ENCODE measurements around the gene SCGB3A1.

The SCGB3A1 gene

DNA sequence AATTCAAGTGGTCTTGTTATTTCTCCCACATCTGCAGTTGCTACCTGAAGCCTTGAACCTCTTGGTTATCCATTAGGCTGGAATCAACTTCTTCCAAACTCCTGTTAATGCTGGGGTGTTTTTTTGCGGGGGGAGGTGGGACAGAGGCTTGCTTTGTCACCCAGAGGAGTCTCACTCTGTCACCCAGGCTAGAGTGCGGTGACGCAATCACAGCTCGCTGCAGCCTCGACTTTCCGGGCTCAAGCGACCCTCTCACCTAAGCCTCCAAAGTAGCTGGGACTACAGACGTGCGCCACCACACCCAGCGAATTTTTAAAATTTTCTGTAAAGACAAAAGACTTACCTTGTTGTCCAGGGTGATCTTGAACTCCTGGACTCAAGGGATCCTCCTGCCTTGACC, 4.4 kb downstream of the SCGB3A1 start:
- TF ChIP-seq TAF1 (IDR thresholded peaks at IDR 0.05; ENCODE audit: borderline replicate concordance, insufficient read depth, low read length): no peak
- no peak for TF ChIP-seq SIN3A (IDR thresholded peaks at IDR 0.05; ENCODE audit: borderline replicate concordance, insufficient read depth, low read length)
- TF ChIP-seq FOXP2 (optimal IDR thresholded peaks at IDR 0.05; ENCODE audit: borderline replicate concordance, extremely low read depth, extremely low read length, insufficient read depth): no peak
- TF ChIP-seq POLR2AphosphoS5 (IDR thresholded peaks at IDR 0.05; ENCODE audit: low read depth, low read length): no peak
- TF ChIP-seq, protein P1, sequence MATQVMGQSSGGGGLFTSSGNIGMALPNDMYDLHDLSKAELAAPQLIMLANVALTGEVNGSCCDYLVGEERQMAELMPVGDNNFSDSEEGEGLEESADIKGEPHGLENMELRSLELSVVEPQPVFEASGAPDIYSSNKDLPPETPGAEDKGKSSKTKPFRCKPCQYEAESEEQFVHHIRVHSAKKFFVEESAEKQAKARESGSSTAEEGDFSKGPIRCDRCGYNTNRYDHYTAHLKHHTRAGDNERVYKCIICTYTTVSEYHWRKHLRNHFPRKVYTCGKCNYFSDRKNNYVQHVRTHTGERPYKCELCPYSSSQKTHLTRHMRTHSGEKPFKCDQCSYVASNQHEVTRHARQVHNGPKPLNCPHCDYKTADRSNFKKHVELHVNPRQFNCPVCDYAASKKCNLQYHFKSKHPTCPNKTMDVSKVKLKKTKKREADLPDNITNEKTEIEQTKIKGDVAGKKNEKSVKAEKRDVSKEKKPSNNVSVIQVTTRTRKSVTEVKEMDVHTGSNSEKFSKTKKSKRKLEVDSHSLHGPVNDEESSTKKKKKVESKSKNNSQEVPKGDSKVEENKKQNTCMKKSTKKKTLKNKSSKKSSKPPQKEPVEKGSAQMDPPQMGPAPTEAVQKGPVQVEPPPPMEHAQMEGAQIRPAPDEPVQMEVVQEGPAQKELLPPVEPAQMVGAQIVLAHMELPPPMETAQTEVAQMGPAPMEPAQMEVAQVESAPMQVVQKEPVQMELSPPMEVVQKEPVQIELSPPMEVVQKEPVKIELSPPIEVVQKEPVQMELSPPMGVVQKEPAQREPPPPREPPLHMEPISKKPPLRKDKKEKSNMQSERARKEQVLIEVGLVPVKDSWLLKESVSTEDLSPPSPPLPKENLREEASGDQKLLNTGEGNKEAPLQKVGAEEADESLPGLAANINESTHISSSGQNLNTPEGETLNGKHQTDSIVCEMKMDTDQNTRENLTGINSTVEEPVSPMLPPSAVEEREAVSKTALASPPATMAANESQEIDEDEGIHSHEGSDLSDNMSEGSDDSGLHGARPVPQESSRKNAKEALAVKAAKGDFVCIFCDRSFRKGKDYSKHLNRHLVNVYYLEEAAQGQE (IDR thresholded peaks at IDR 0.05; ENCODE audit: insufficient read depth in 1 of 2, low read depth in 2 of 2, low read length in 2 of 2): no peak

DNA sequence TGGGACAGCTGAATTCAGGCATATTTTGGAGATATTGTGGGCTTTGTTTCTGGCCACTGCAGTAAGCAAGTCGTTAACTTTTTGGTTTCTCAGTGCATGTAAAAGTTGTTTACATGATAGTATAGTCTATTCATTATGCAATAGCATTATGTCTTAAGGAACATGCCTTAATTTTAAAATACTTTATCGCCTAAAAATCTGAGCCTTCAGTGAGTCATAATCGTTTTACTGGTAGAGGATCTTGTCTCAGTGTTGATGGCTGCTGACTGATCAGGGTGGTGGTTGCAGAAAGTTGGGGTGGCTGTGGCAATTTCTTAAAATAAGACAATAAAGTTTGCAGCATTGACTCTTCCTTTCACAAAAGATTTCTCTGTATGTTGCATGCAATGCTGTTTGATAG, 5.1 kb downstream of the SCGB3A1 start:
- TF ChIP-seq, protein P1 (IDR thresholded peaks at IDR 0.05; ENCODE audit: insufficient read depth in 1 of 2, low read depth in 2 of 2, low read length in 2 of 2): no peak
- TF ChIP-seq FOXP2 (optimal IDR thresholded peaks at IDR 0.05; ENCODE audit: borderline replicate concordance, extremely low read depth, extremely low read length, insufficient read depth): no peak
- TF ChIP-seq SIN3A (IDR thresholded peaks at IDR 0.05; ENCODE audit: borderline replicate concordance, insufficient read depth, low read length): no peak
- TF ChIP-seq TAF1 (IDR thresholded peaks at IDR 0.05; ENCODE audit: borderline replicate concordance, insufficient read depth, low read length): no peak
- TF ChIP-seq POLR2AphosphoS5 (IDR thresholded peaks at IDR 0.05; ENCODE audit: low read depth, low read length): no peak

DNA sequence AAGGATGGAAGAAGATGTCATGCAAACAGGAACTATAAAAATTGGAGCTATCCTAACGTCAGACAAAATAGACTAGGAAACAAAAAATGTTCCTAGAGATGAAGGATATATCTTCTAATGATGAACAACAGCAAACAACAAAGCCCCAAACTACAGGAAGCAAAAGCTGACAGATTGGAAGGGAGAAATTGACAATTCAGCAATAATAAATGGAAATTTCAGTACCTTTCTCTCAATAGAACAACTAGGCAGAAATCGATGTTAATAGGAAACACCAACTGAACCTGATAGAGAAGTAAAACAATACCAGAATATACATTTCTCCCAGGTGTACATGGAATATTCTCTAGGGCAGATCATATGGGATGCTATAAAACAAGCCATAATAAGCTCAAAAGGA, 7.6 kb downstream of the SCGB3A1 start:
- TF ChIP-seq FOXP2 (optimal IDR thresholded peaks at IDR 0.05; ENCODE audit: borderline replicate concordance, extremely low read depth, extremely low read length, insufficient read depth): no peak
- no peak for TF ChIP-seq POLR2AphosphoS5 (IDR thresholded peaks at IDR 0.05; ENCODE audit: low read depth, low read length)
- TF ChIP-seq TAF1 (IDR thresholded peaks at IDR 0.05; ENCODE audit: borderline replicate concordance, insufficient read depth, low read length): no peak
- TF ChIP-seq SIN3A (IDR thresholded peaks at IDR 0.05; ENCODE audit: borderline replicate concordance, insufficient read depth, low read length): no peak
- TF ChIP-seq, protein P1 (IDR thresholded peaks at IDR 0.05; ENCODE audit: insufficient read depth in 1 of 2, low read depth in 2 of 2, low read length in 2 of 2): no peak

DNA sequence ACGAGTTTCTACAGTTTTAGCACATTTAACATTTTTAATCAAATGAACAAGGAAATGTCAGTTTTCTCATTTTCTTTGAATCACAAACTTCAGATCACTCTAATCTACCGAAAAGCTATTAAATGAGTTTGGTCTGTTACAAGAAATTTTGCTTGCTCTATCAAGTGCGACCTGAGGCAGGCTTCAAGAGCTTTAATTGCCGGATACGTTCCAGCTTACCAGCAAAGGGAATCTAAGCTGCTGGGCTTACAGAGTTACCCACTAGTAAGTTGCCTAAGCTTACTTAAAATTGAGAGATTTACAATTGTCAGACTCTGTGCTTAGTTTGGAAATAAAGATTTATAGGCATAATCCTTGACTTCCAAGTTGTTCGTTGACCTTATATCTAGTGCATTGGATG, 10.6 kb downstream of the SCGB3A1 start:
- TF ChIP-seq TAF1 (IDR thresholded peaks at IDR 0.05; ENCODE audit: borderline replicate concordance, insufficient read depth, low read length) (no peak), SIN3A (IDR thresholded peaks at IDR 0.05; ENCODE audit: borderline replicate concordance, insufficient read depth, low read length) (no peak), POLR2AphosphoS5 (IDR thresholded peaks at IDR 0.05; ENCODE audit: low read depth, low read length) (no peak), FOXP2 (optimal IDR thresholded peaks at IDR 0.05; ENCODE audit: borderline replicate concordance, extremely low read depth, extremely low read length, insufficient read depth) (no peak)
- TF ChIP-seq, protein P1 (IDR thresholded peaks at IDR 0.05; ENCODE audit: insufficient read depth in 1 of 2, low read depth in 2 of 2, low read length in 2 of 2): no peak

DNA sequence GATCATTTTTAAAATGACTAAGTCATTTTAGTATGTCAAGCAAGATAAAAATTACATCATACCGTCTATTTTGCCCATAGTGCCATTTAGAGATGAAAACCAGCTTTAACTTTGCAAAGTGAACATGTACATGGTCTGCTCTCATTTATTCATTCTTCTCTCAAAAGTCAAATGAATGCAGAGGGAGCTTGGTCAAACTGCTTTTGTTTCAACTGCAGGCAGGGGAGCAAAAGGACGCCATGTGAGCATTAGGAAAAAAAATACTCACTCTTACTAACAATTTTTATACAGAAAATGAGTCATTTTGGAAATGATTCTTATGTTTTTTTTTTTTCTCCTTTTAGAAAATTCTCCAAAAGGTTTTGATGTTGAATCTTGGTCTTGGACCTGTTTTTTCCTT, 15.7 kb downstream of the SCGB3A1 start:
- TF ChIP-seq SIN3A (IDR thresholded peaks at IDR 0.05; ENCODE audit: borderline replicate concordance, insufficient read depth, low read length) (no peak), FOXP2 (optimal IDR thresholded peaks at IDR 0.05; ENCODE audit: borderline replicate concordance, extremely low read depth, extremely low read length, insufficient read depth) (no peak), POLR2AphosphoS5 (IDR thresholded peaks at IDR 0.05; ENCODE audit: low read depth, low read length) (no peak), TAF1 (IDR thresholded peaks at IDR 0.05; ENCODE audit: borderline replicate concordance, insufficient read depth, low read length) (no peak)
- TF ChIP-seq, protein P1 (IDR thresholded peaks at IDR 0.05; ENCODE audit: insufficient read depth in 1 of 2, low read depth in 2 of 2, low read length in 2 of 2): no peak

Measured in PFSK-1 (cell line).